ENCODE measurements around the gene ARPC2. TPM values are rescaled to one million over a fixed set of nuclear protein-coding genes. Genes with fewer than 3 reads are reported as not detected.

The ARPC2 gene
- total RNA-seq, 1 experiment from 2014 or later = 213 TPM

GRCh38 chr2:218296200-218296599, 79.2 kb downstream of the ARPC2 start:
- no peaks in the 10 kb centered on the region for H3K9me2 ChIP-seq (replicated peaks; ENCODE audit: low read length)
- H3K27me3 ChIP-seq (ENCODE audit: low read length) = no peaks in the 10 kb centered on the region
- ATAC-seq (no peak), DNase-seq (no peak)
- no peak overlapping the region for H3K9ac ChIP-seq (ENCODE audit: low read length)
- no peaks in the 10 kb centered on the region for H4K20me1 ChIP-seq (ENCODE audit: low read length)
- no peaks in the 10 kb centered on the region for H3F3A ChIP-seq (ENCODE audit: low read length, unreplicated experiment)
- ChIA-PET POLR2A (ENCODE audit: unreplicated experiment) (no interaction called here), CTCF (no interaction called here)
- no peak overlapping the region for H3K4me2 ChIP-seq (ENCODE audit: low read length)
- peaks cover 28% of the 10 kb centered on the region for H3K4me1 ChIP-seq (ENCODE audit: insufficient read depth, low read length)
- no peak overlapping the region for H2AFZ ChIP-seq (ENCODE audit: low read length)
- no peak overlapping the region for H3K4me3 ChIP-seq (ENCODE audit: low read length)
- H3K79me2 ChIP-seq (ENCODE audit: low read length) = peaks cover 10% of the 10 kb centered on the region
- intact Hi-C loops (cut with micrococcal nuclease) = no loop called here
- BruUV-seq (replicated peaks) = no TSS peak
- no peak overlapping the region for H3K27ac ChIP-seq (ENCODE audit: low read length)
- no peaks in the 10 kb centered on the region for H3K9me3 ChIP-seq (ENCODE audit: low read length)
- TF ChIP-seq EZH2 (IDR thresholded peaks at IDR 0.05; ENCODE audit: low read length, unreplicated experiment) = no peak
- no peak for TF ChIP-seq CTCF (conservative IDR thresholded peaks at IDR 0.05; ENCODE audit: low read depth, low read length)
- TF ChIP-seq EZH2phosphoT487 (IDR thresholded peaks at IDR 0.05; ENCODE audit: borderline replicate concordance, low read length) = no peak
- H3K36me3 ChIP-seq (ENCODE audit: low read depth, low read length) = no peaks in the 10 kb centered on the region

- intact Hi-C loops (cut with micrococcal nuclease) = no loop called here
- Histone ChIP-seq H3K4me3 (ENCODE audit: low read length) (no peak overlapping the region), H3K9ac (ENCODE audit: low read length) (no peak overlapping the region), H4K20me1 (ENCODE audit: low read length) (no peaks in the 10 kb centered on the region), H3K79me2 (ENCODE audit: low read length) (peaks cover 4% of the 10 kb centered on the region), H3K27me3 (ENCODE audit: low read length) (no peaks in the 10 kb centered on the region), H3K27ac (ENCODE audit: low read length) (no peak overlapping the region), H3K4me2 (ENCODE audit: low read length) (no peak overlapping the region), H3F3A (ENCODE audit: low read length, unreplicated experiment) (no peaks in the 10 kb centered on the region), H3K36me3 (ENCODE audit: low read depth, low read length) (no peaks in the 10 kb centered on the region), H3K9me3 (ENCODE audit: low read length) (no peaks in the 10 kb centered on the region), H3K9me2 (replicated peaks; ENCODE audit: low read length) (no peaks in the 10 kb centered on the region), H2AFZ (ENCODE audit: low read length) (no peak overlapping the region), H3K4me1 (ENCODE audit: insufficient read depth, low read length) (peaks cover 26% of the 10 kb centered on the region)
- DNase-seq (no peak), ATAC-seq (no peak)
- TF ChIP-seq EZH2 (IDR thresholded peaks at IDR 0.05; ENCODE audit: low read length, unreplicated experiment) (no peak), EZH2phosphoT487 (IDR thresholded peaks at IDR 0.05; ENCODE audit: borderline replicate concordance, low read length) (no peak), CTCF (conservative IDR thresholded peaks at IDR 0.05; ENCODE audit: low read depth, low read length) (no peak)
- CTCF ChIA-PET = no interaction called here
- POLR2A ChIA-PET (ENCODE audit: unreplicated experiment) = no interaction called here
- BruUV-seq (replicated peaks) = no TSS peak
Observed at GRCh38 chr2:218296847-218297246, 79.9 kb downstream of the ARPC2 start.

GRCh38 chr2:218298314-218298875, 81.4 kb downstream of the ARPC2 start:
- ATAC-seq (no peak), DNase-seq (no peak)
- H3K9me3 ChIP-seq (ENCODE audit: low read length) = no peaks in the 10 kb centered on the region
- no peaks in the 10 kb centered on the region for H3K79me2 ChIP-seq (ENCODE audit: low read length)
- intact Hi-C loops (cut with micrococcal nuclease) = no loop called here
- POLR2A ChIA-PET (ENCODE audit: unreplicated experiment) = interaction anchor here (0.6 kb wide), 1 partner anchor 110 kb away, joined by 3 read pairs; no protein-coding TSS in a partner anchor
- TF ChIP-seq CTCF (conservative IDR thresholded peaks at IDR 0.05; ENCODE audit: low read depth, low read length) (no peak), EZH2phosphoT487 (IDR thresholded peaks at IDR 0.05; ENCODE audit: borderline replicate concordance, low read length) (no peak), EZH2 (IDR thresholded peaks at IDR 0.05; ENCODE audit: low read length, unreplicated experiment) (no peak)
- H4K20me1 ChIP-seq (ENCODE audit: low read length) = no peaks in the 10 kb centered on the region
- H3K27me3 ChIP-seq (ENCODE audit: low read length) = no peaks in the 10 kb centered on the region
- no peak overlapping the region for H3K4me2 ChIP-seq (ENCODE audit: low read length)
- H2AFZ ChIP-seq (ENCODE audit: low read length) = 0 out of 2 replicates have a peak overlapping the region, but pooled peaks have one; percentile 25
- CTCF ChIA-PET = interaction anchor here (0.6 to 1.2 kb wide), 2 partner anchors 25 to 64 kb away, joined by 3 to 4 read pairs; no protein-coding TSS in a partner anchor
- H3K4me3 ChIP-seq (ENCODE audit: low read length) = no peak overlapping the region
- no TSS peak for BruUV-seq (replicated peaks)
- peaks cover 20% of the 10 kb centered on the region for H3K4me1 ChIP-seq (ENCODE audit: insufficient read depth, low read length)
- H3K36me3 ChIP-seq (ENCODE audit: low read depth, low read length) = no peaks in the 10 kb centered on the region
- H3K27ac ChIP-seq (ENCODE audit: low read length) = no peak overlapping the region
- H3K9me2 ChIP-seq (replicated peaks; ENCODE audit: low read length) = no peaks in the 10 kb centered on the region
- no peak overlapping the region for H3K9ac ChIP-seq (ENCODE audit: low read length)
- no peaks in the 10 kb centered on the region for H3F3A ChIP-seq (ENCODE audit: low read length, unreplicated experiment)
